SK-N-SH treated with all-trans-retinoic acid at 6 μM for 48 hours (cell line): ENCODE measurements around the gene PLXDC2.
A peak's percentile ranks its signal among the peaks of the same experiment; 100 is the strongest.

Experiments used
- ATAC-seq: fragments of 200-7000 bp; cut with Tn5 transposase; 3 replicates; pipeline ENCODE4 v1.9.1; 2020; ENCODE audit warnings: mild to moderate bottlenecking, moderate library complexity
- CREB5 ChIP-seq: fragments of 250-450 bp; sonication (Bioruptor Pico); IDR thresholded peaks from 2 replicates; pipeline ENCODE4 v1.5.1; 2020; ENCODE audit warnings: low read depth, mild to moderate bottlenecking, moderate library complexity
- CSDC2 ChIP-seq: fragments of 250-450 bp; sonication (Bioruptor Pico); IDR thresholded peaks from 2 replicates; pipeline ENCODE4 v1.5.0; 2020; ENCODE audit warnings: mild to moderate bottlenecking, moderate library complexity
- ESRRG ChIP-seq: fragments of 250-450 bp; sonication (Bioruptor Pico); IDR thresholded peaks from 2 replicates; pipeline ENCODE4 v1.6.1; 2021; ENCODE audit warnings: mild to moderate bottlenecking
- GLIS3 ChIP-seq: fragments of 250-450 bp; sonication (Bioruptor Pico); IDR thresholded peaks from 2 replicates; pipeline ENCODE4 v1.5.0; 2020; ENCODE audit warnings: mild to moderate bottlenecking, moderate library complexity
- ISL1 ChIP-seq: fragments of 250-450 bp; sonication (Bioruptor Pico); IDR thresholded peaks from 2 replicates; pipeline ENCODE4 v2.1.2; 2022; ENCODE audit warnings: mild to moderate bottlenecking, moderate library complexity
- OSR1 ChIP-seq: fragments of 250-450 bp; sonication (Bioruptor Pico); IDR thresholded peaks from 2 replicates; pipeline ENCODE4 v1.8.0; 2022; ENCODE audit warnings: moderate library complexity, mild to moderate bottlenecking, inconsistent platforms
- PATZ1 ChIP-seq: fragments of 250-450 bp; sonication (Bioruptor Pico); IDR thresholded peaks from 2 replicates; pipeline ENCODE4 v1.8.0; 2020; ENCODE audit warnings: mild to moderate bottlenecking, moderate library complexity, borderline replicate concordance
- POU6F1 ChIP-seq: fragments of 250-450 bp; sonication (Bioruptor Pico); IDR thresholded peaks from 2 replicates; pipeline ENCODE4 v1.8.0; 2021; ENCODE audit warnings: low read depth, mild to moderate bottlenecking, moderate library complexity, borderline replicate concordance
- PPARA ChIP-seq: fragments of 250-450 bp; sonication (Bioruptor Pico); IDR thresholded peaks from 2 replicates; pipeline ENCODE4 v1.5.0; 2020; ENCODE audit warnings: mild to moderate bottlenecking, borderline replicate concordance
- RARB ChIP-seq: fragments of 250-450 bp; sonication (Bioruptor Pico); IDR thresholded peaks from 2 replicates; pipeline ENCODE4 v1.8.0; 2021; ENCODE audit warnings: mild to moderate bottlenecking, moderate library complexity
- SNAI2 ChIP-seq: fragments of 250-450 bp; sonication (Bioruptor Pico); IDR thresholded peaks from 2 replicates; pipeline ENCODE4 v1.5.0; 2020; ENCODE audit warnings: mild to moderate bottlenecking, moderate library complexity
- TCF4 ChIP-seq: fragments of 250-450 bp; sonication (Bioruptor Pico); IDR thresholded peaks from 2 replicates; pipeline ENCODE4 v1.8.0; 2021; ENCODE audit warnings: mild to moderate bottlenecking, moderate library complexity, borderline replicate concordance
- ZC3H10 ChIP-seq: fragments of 250-450 bp; sonication (Bioruptor Pico); IDR thresholded peaks from 2 replicates; pipeline ENCODE4 v1.5.1; 2021; ENCODE audit warnings: mild to moderate bottlenecking, moderate library complexity
- ZFP3 ChIP-seq: fragments of 250-450 bp; sonication (Bioruptor Pico); IDR thresholded peaks from 2 replicates; pipeline ENCODE4 v1.5.0; 2020; ENCODE audit warnings: mild to moderate bottlenecking, moderate library complexity
- ZFP30 ChIP-seq: fragments of 450-650 bp; formaldehyde crosslinking; IDR thresholded peaks from 2 replicates; pipeline ENCODE4 v1.5.0; 2022; ENCODE audit warnings: mild to moderate bottlenecking, moderate library complexity
- ZNF565 ChIP-seq: fragments of 450-650 bp; formaldehyde crosslinking; conservative IDR thresholded peaks from 2 replicates; pipeline ENCODE4 v1.5.0; 2020; ENCODE audit warnings: low read depth, mild to moderate bottlenecking, moderate library complexity
- ZNF70 ChIP-seq: fragments of 450-650 bp; formaldehyde crosslinking; IDR thresholded peaks from 2 replicates; pipeline ENCODE4 v1.5.0; 2020; ENCODE audit warnings: mild to moderate bottlenecking, moderate library complexity
- ZNF8 ChIP-seq: fragments of 450-650 bp; formaldehyde crosslinking; IDR thresholded peaks from 2 replicates; pipeline ENCODE4 v1.5.0; 2020; ENCODE audit warnings: mild to moderate bottlenecking, moderate library complexity
- TF ChIP-seq, protein P1 (sequence below): fragments of 250-450 bp; sonication (Bioruptor Pico); IDR thresholded peaks from 2 replicates; pipeline ENCODE4 v1.5.0; 2020; ENCODE audit warnings: mild to moderate bottlenecking, moderate library complexity

The PLXDC2 gene

GRCh38 chr10:20274571-20274970, 458.3 kb downstream of the PLXDC2 start:
- ATAC-seq = no peak
- no peak for TF ChIP-seq TCF4
- no peak for TF ChIP-seq RARB (CRISPR knock-in tag)
- TF ChIP-seq ZFP3 (CRISPR knock-in tag) = no peak
- no peak for TF ChIP-seq OSR1 (CRISPR knock-in tag)
- no peak for TF ChIP-seq CREB5 (CRISPR knock-in tag)
- no peak for TF ChIP-seq ISL1
- no peak for TF ChIP-seq PATZ1
- no peak for TF ChIP-seq POU6F1 (CRISPR knock-in tag)
- no peak for TF ChIP-seq ZNF8
- no peak for TF ChIP-seq GLIS3 (CRISPR knock-in tag)
- no peak for TF ChIP-seq PPARA (CRISPR knock-in tag)
- TF ChIP-seq ZNF70 = no peak
- TF ChIP-seq, all 23 proteins: peak for 0

- TF ChIP-seq ZC3H10 (CRISPR knock-in tag) = peak; percentile 17; the same call in 1 of the 2 replicates
- no peak for TF ChIP-seq TCF4
- TF ChIP-seq ISL1 = 0 out of 2 replicates have a peak, but pooled peaks have one; percentile 9
- peak; percentile 83 for ATAC-seq
Measured at GRCh38 chr10:20276127-20276979, 460.1 kb downstream of the PLXDC2 start.

DNA sequence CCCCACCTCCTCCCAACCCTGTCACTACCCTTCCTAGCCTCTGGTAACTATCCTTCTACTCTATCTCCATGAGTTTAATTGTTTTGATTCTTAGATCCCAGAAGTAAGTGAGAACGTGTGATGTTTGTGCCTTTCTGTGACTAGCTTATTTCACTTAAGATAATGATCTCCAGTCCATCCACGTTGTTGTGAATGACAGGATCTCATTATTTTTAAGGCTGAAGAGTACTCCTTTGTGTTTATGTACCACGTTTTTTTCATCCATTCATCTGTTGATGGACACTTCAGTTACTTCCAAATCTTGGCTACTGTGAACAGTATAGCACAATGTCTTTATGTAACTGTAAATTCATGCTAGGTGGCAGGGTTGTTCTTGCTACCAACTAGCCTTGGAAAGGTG, 461.6 kb downstream of the PLXDC2 start:
- no peak for ATAC-seq
- TF ChIP-seq ESRRG (CRISPR knock-in tag) = no peak
- no peak for TF ChIP-seq ZNF565 (CRISPR knock-in tag)
- no peak for TF ChIP-seq ZFP30 (CRISPR knock-in tag)
- TF ChIP-seq ZNF70 = no peak
- no peak for TF ChIP-seq CSDC2 (CRISPR knock-in tag)
- no peak for TF ChIP-seq ZNF8
- TF ChIP-seq GLIS3 (CRISPR knock-in tag) = no peak
- TF ChIP-seq SNAI2 (CRISPR knock-in tag) = no peak
- no peak for TF ChIP-seq ZFP3 (CRISPR knock-in tag)
- no peak for TF ChIP-seq ZC3H10 (CRISPR knock-in tag)
- TF ChIP-seq POU6F1 (CRISPR knock-in tag) = no peak
- TF ChIP-seq, protein P1, sequence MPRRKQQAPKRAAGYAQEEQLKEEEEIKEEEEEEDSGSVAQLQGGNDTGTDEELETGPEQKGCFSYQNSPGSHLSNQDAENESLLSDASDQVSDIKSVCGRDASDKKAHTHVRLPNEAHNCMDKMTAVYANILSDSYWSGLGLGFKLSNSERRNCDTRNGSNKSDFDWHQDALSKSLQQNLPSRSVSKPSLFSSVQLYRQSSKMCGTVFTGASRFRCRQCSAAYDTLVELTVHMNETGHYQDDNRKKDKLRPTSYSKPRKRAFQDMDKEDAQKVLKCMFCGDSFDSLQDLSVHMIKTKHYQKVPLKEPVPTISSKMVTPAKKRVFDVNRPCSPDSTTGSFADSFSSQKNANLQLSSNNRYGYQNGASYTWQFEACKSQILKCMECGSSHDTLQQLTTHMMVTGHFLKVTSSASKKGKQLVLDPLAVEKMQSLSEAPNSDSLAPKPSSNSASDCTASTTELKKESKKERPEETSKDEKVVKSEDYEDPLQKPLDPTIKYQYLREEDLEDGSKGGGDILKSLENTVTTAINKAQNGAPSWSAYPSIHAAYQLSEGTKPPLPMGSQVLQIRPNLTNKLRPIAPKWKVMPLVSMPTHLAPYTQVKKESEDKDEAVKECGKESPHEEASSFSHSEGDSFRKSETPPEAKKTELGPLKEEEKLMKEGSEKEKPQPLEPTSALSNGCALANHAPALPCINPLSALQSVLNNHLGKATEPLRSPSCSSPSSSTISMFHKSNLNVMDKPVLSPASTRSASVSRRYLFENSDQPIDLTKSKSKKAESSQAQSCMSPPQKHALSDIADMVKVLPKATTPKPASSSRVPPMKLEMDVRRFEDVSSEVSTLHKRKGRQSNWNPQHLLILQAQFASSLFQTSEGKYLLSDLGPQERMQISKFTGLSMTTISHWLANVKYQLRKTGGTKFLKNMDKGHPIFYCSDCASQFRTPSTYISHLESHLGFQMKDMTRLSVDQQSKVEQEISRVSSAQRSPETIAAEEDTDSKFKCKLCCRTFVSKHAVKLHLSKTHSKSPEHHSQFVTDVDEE (CRISPR knock-in tag) = no peak
- TF ChIP-seq OSR1 (CRISPR knock-in tag) = no peak
- TF ChIP-seq RARB (CRISPR knock-in tag) = no peak
- TF ChIP-seq, all 23 proteins: peak for 0
